OCI-M1 (cell line): Measurements from ENCODE around the gene KRTAP26-1.

Experiments used
- DNase-seq: peaks from one replicate; lab custom pipeline; 2025; lab: John Stamatoyannopoulos, UW

The KRTAP26-1 gene

GRCh38 chr21:30320215-30320614 lies at the start of gene KRTAP26-1:
TSS of gene KRTAP26-1 (minus strand) at chr21:30320315. CDS start at chr21:30320035, 280 bp downstream.
- no peak for DNase-seq

GRCh38 chr21:30355906-30356305 lies 35.8 kb upstream of the KRTAP26-1 start:
- DNase-seq: no peak

GRCh38 chr21:30354308-30355005 lies 34.3 kb upstream of the KRTAP26-1 start:
- no peak for DNase-seq

GRCh38 chr21:30351534-30351933 lies 31.4 kb upstream of the KRTAP26-1 start:
- DNase-seq: no peak

- no peak for DNase-seq
These were observed 29.5 kb upstream of the KRTAP26-1 start for GRCh38 chr21:30349572-30349971.

- DNase-seq: no peak
These were observed 28.4 kb upstream of the KRTAP26-1 start, which contains the start of gene KRTAP23-1 for GRCh38 chr21:30348506-30348905. TSS of gene KRTAP23-1 (minus strand) at chr21:30348606. CDS start at chr21:30348606, 0 bp downstream.

- no peak for DNase-seq
These were observed 24.9 kb upstream of the KRTAP26-1 start for GRCh38 chr21:30345014-30345413.

- DNase-seq: peak; percentile 64
These were observed 20.8 kb upstream of the KRTAP26-1 start for GRCh38 chr21:30340714-30341573.

- DNase-seq: no peak
These were observed 18.6 kb upstream of the KRTAP26-1 start for GRCh38 chr21:30338717-30339116.

GRCh38 chr21:30337772-30338171 lies 17.7 kb upstream of the KRTAP26-1 start:
- no peak for DNase-seq

- no peak for DNase-seq
These were observed 17.2 kb upstream of the KRTAP26-1 start, which contains the start of gene KRTAP27-1 for GRCh38 chr21:30337276-30337744. TSS of gene KRTAP27-1 (minus strand) at chr21:30337694. CDS start at chr21:30337668, 26 bp downstream.

GRCh38 chr21:30336596-30336995 lies 16.5 kb upstream of the KRTAP26-1 start:
- no peak for DNase-seq

- DNase-seq: no peak
These were observed 13.6 kb upstream of the KRTAP26-1 start for GRCh38 chr21:30333736-30334135.

- DNase-seq: no peak
These were observed 12.6 kb upstream of the KRTAP26-1 start for GRCh38 chr21:30332681-30333080.

- no peak for DNase-seq
These were observed 9.2 kb upstream of the KRTAP26-1 start for GRCh38 chr21:30329203-30329875.

GRCh38 chr21:30326390-30326789 lies 6.3 kb upstream of the KRTAP26-1 start:
- DNase-seq: no peak

GRCh38 chr21:30315701-30316100 lies 4.4 kb downstream of the KRTAP26-1 start:
- DNase-seq: no peak

- DNase-seq: no peak
These were observed 13.2 kb downstream of the KRTAP26-1 start for GRCh38 chr21:30306884-30307283.

GRCh38 chr21:30305136-30305535 lies 15.0 kb downstream of the KRTAP26-1 start:
- no peak for DNase-seq

GRCh38 chr21:30289215-30289614 lies 30.9 kb downstream of the KRTAP26-1 start, which contains the start of gene KRTAP25-1:
TSS of gene KRTAP25-1 (minus strand) at chr21:30289514. CDS start at chr21:30289490, 24 bp downstream.
- no peak for DNase-seq

- no peak for DNase-seq
These were observed 37.3 kb downstream of the KRTAP26-1 start, which contains the start of gene KRTAP24-1 for GRCh38 chr21:30282850-30283249. TSS of gene KRTAP24-1 (minus strand) at chr21:30282950. CDS start at chr21:30282932, 18 bp downstream.

GRCh38 chr21:30271611-30272010 lies 48.5 kb downstream of the KRTAP26-1 start:
- no peak for DNase-seq
